Neuronal stem cell (in vitro differentiated cells): ENCODE data around the gene SURF2.
"Not testable (repeated sequence)": the region's sequence is repeated elsewhere in the genome, so short reads cannot be mapped to it uniquely, and the experiment has no call there.

Experiments
- DNase-seq: peaks from one replicate; pipeline ENCODE4 v3.0.0-alpha.2; 2013; ENCODE audit warnings: low spot score
- H2AFZ ChIP-seq: one replicate; pipeline ENCODE4 v1.6.1; 2013; ENCODE audit warnings: mild to moderate bottlenecking, low read length, inconsistent platforms
- H2AK5ac ChIP-seq: 2 replicates; pipeline ENCODE4 v1.6.1; 2013; ENCODE audit warnings: low read depth, mild to moderate bottlenecking, inconsistent platforms, low read length, moderate library complexity, mixed read lengths
- H2BK120ac ChIP-seq: 2 replicates; pipeline ENCODE4 v1.6.1; 2013; ENCODE audit warnings: low read depth, mild to moderate bottlenecking, inconsistent platforms, low read length, moderate library complexity, mixed read lengths
- H2BK12ac ChIP-seq: one replicate; pipeline ENCODE4 v1.6.1; 2013; ENCODE audit warnings: low read length, inconsistent platforms
- H2BK15ac ChIP-seq: 2 replicates; pipeline ENCODE4 v1.6.1; 2013; ENCODE audit warnings: mild to moderate bottlenecking, low read length, inconsistent platforms, mixed read lengths
- H2BK5ac ChIP-seq: one replicate; pipeline ENCODE4 v1.6.1; 2013; ENCODE audit warnings: inconsistent platforms, mild to moderate bottlenecking, low read length, moderate library complexity
- H3K14ac ChIP-seq: one replicate; pipeline ENCODE4 v1.6.1; 2013; ENCODE audit warnings: low read length, inconsistent platforms
- H3K18ac ChIP-seq: 2 replicates; pipeline ENCODE4 v1.6.1; 2013; ENCODE audit warnings: low read length, inconsistent platforms
- H3K23ac ChIP-seq: 2 replicates; pipeline ENCODE4 v1.6.1; 2013; ENCODE audit warnings: low read depth, mild to moderate bottlenecking, mixed read lengths, low read length, inconsistent platforms; ENCODE audit not compliant: poor library complexity
- H3K27ac ChIP-seq: replicated peaks from 3 replicates; pipeline ENCODE4 v1.5.1; 2013; ENCODE audit warnings: low read length, inconsistent platforms
- H3K27me3 ChIP-seq, 3 experiments: 2 replicates each; pipeline ENCODE4 v1.6.1; 2013; ENCODE audit warnings: low read length in 3 of 3, mild to moderate bottlenecking in 2 of 3, inconsistent platforms in 1 of 3, low read depth in 1 of 3, mixed read lengths in 1 of 3, moderate library complexity in 1 of 3; ENCODE audit not compliant: control insufficient read depth in 3 of 3, insufficient read depth in 3 of 3
- H3K36me3 ChIP-seq, 2 donors: replicated peaks in 1 of 2; 2 replicates each; pipeline ENCODE4 v1.6.1; 2013; ENCODE audit warnings: low read length in 2 of 2; ENCODE audit not compliant: control insufficient read depth in 2 of 2, insufficient read depth in 2 of 2
- H3K4ac ChIP-seq: 2 replicates; pipeline ENCODE4 v1.6.1; 2013; ENCODE audit warnings: inconsistent platforms, mild to moderate bottlenecking, low read length, moderate library complexity
- H3K4me1 ChIP-seq, 2 donors: 1 replicate in 1 of 2; 2 replicates in 1 of 2; pipeline ENCODE4 v1.6.1; 2013; ENCODE audit warnings: low read length in 2 of 2, low read depth in 1 of 2; ENCODE audit not compliant: control insufficient read depth in 2 of 2, insufficient read depth in 1 of 2
- H3K4me2 ChIP-seq: one replicate; pipeline ENCODE4 v1.6.1; 2013; ENCODE audit warnings: mild to moderate bottlenecking, low read length, inconsistent platforms; ENCODE audit not compliant: insufficient read depth, poor library complexity, severe bottlenecking
- H3K4me3 ChIP-seq, 2 donors: 2 replicates each; pipeline ENCODE4 v1.5.1; 2013; ENCODE audit warnings: low read length in 2 of 2, mild to moderate bottlenecking in 2 of 2, inconsistent platforms in 1 of 2, moderate library complexity in 1 of 2
- H3K79me1 ChIP-seq: one replicate; pipeline ENCODE4 v1.6.1; 2013; ENCODE audit warnings: low read depth, mild to moderate bottlenecking, inconsistent platforms, low read length, moderate library complexity
- H3K9ac ChIP-seq: one replicate; pipeline ENCODE4 v1.6.1; 2013; ENCODE audit warnings: mild to moderate bottlenecking, low read depth, low read length, inconsistent platforms; ENCODE audit not compliant: poor library complexity
- H3K9me3 ChIP-seq, 2 donors: replicated peaks in 1 of 2; 2 replicates each; pipeline versions ENCODE3 to v1.6.1; 2013; ENCODE audit warnings: low read length in 2 of 2, mild to moderate bottlenecking in 2 of 2, inconsistent platforms in 1 of 2, low read depth in 1 of 2, mixed read lengths in 1 of 2, moderate library complexity in 1 of 2; ENCODE audit not compliant: control insufficient read depth in 2 of 2, insufficient read depth in 1 of 2
- H4K8ac ChIP-seq: one replicate; pipeline ENCODE4 v1.6.1; 2013; ENCODE audit warnings: low read depth, mild to moderate bottlenecking, inconsistent platforms, low read length, moderate library complexity
- H4K91ac ChIP-seq: one replicate; pipeline ENCODE4 v1.6.1; 2013; ENCODE audit warnings: low read length, low read depth, mild to moderate bottlenecking, inconsistent platforms; ENCODE audit not compliant: poor library complexity
- WGBS, 2 donors: extraction: QIAGEN DNeasy Blood & Tissue Kit; methylation state at CpG; one replicate each; pipeline ENCODE4 v1.1.7; 2013; ENCODE audit warnings: missing lambda C conversion rate in 2 of 2, mixed read lengths in 1 of 2; ENCODE audit not compliant: insufficient read length in 2 of 2, insufficient replicate concordance in 1 of 2; ENCODE audit errors: extremely low coverage in 2 of 2; 5-methylcytosine and 5-hydroxymethylcytosine counted together

SURF2 gene

DNA sequence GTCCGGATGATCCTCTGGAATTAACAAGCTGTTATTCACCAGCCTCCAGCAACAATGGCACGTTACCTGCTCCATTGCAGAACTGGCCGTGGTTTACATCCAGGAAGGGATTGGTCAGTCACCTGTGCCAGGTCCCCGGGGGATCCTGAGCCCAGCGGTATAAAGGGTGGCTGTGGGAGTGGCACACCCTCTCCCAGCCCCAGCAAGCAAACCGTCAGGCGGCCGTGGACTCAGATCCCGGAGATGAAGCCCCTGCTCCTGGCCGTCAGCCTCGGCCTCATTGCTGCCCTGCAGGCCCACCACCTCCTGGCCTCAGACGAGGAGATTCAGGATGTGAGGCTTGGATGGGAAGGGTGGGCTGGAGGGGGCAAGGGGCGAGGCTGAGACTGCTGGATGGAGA, 38.8 kb upstream of the SURF2 start:
- H3K27me3 ChIP-seq, H2BK120ac ChIP-seq, H4K8ac ChIP-seq, H2AK5ac ChIP-seq, H2BK15ac ChIP-seq, DNase-seq, H2AFZ ChIP-seq, H3K14ac ChIP-seq, H2BK5ac ChIP-seq, H3K79me1 ChIP-seq, H3K4me1 ChIP-seq, H3K23ac ChIP-seq, H3K9me3 ChIP-seq, H2BK12ac ChIP-seq, H3K4ac ChIP-seq, H4K91ac ChIP-seq, H3K18ac ChIP-seq, H3K4me2 ChIP-seq, H3K36me3 ChIP-seq, H3K27ac ChIP-seq, H3K9ac ChIP-seq, H3K4me3 ChIP-seq: not testable (repeated sequence)
- no CpG with 5 or more reads among the region's 13 CpGs for WGBS, 2 donors

- H4K91ac ChIP-seq: no peak overlapping the region
- no peaks in the 10 kb centered on the region for H3K36me3 ChIP-seq
- no peak overlapping the region for H2BK120ac ChIP-seq
- H3K9me3 ChIP-seq: peaks cover 6 to 8% of the 10 kb centered on the region in 2 donors
- H3K4me1 ChIP-seq: no peaks in the 10 kb centered on the region
- no CpG with 5 or more reads among the region's 13 CpGs for WGBS, 2 donors
- DNase-seq: no peak
- no peak overlapping the region for H2BK12ac ChIP-seq
- no peak overlapping the region for H3K18ac ChIP-seq
- no peak overlapping the region for H2BK15ac ChIP-seq
- H3K79me1 ChIP-seq: no peaks in the 10 kb centered on the region
- H3K14ac ChIP-seq: no peak overlapping the region
- no peak overlapping the region for H2AFZ ChIP-seq
- H2AK5ac ChIP-seq: no peak overlapping the region
- H3K4me3 ChIP-seq: no peak overlapping the region
- no peak overlapping the region for H3K23ac ChIP-seq
- no peak overlapping the region for H3K4ac ChIP-seq
- no peak overlapping the region for H3K27ac ChIP-seq
- H3K9ac ChIP-seq: no peak overlapping the region
- H2BK5ac ChIP-seq: no peak overlapping the region
- no peaks in the 10 kb centered on the region for H3K27me3 ChIP-seq
- H3K4me2 ChIP-seq: no peak overlapping the region
- H4K8ac ChIP-seq: no peak overlapping the region
Observed at GRCh38 chr9:133320421-133320881, 35.9 kb upstream of the SURF2 start.

GRCh38 chr9:133321411-133321935, 34.9 kb upstream of the SURF2 start:
- Histone ChIP-seq H3K4me1 (no peaks in the 10 kb centered on the region), H2AK5ac (no peak overlapping the region), H3K9ac (no peak overlapping the region), H3K14ac (no peak overlapping the region), H3K4me3 (no peak overlapping the region), H4K91ac (no peak overlapping the region), H2BK120ac (no peak overlapping the region), H3K9me3 (peaks cover 6 to 8% of the 10 kb centered on the region in 2 donors), H2BK15ac (no peak overlapping the region), H3K4ac (no peak overlapping the region), H3K23ac (peak overlapping the region; percentile 25), H4K8ac (no peak overlapping the region), H3K18ac (no peak overlapping the region), H2BK12ac (no peak overlapping the region), H3K4me2 (no peak overlapping the region), H3K79me1 (no peaks in the 10 kb centered on the region), H2AFZ (no peak overlapping the region), H3K36me3 (no peaks in the 10 kb centered on the region), H2BK5ac (no peak overlapping the region), H3K27me3 (no peaks in the 10 kb centered on the region), H3K27ac (no peak overlapping the region)
- no CpG with 5 or more reads among the region's 13 CpGs for WGBS, 2 donors
- DNase-seq: no peak

DNA sequence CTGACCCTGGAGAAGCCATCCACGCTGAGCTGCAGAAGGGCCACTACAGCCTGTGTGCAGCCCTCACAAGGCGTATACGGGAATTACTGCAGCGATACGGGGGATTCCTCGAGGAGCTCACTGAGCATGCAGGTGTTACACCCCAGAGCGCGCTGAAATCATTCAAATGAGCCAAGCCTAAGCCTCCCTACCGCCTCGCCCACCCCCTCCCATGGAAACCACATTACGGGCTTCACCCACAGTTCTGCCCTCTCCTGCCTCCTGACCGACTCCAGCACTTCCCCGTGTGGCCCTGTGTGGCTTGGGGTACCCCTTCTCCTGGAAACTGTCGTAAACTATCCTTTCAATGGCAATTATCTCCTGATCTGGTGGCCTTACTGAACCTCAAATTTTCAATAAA, 33.6 kb upstream of the SURF2 start:
- no peak overlapping the region for H3K4me2 ChIP-seq
- DNase-seq: no peak
- H2BK15ac ChIP-seq: no peak overlapping the region
- peak overlapping the region; percentile 63 for H3K9ac ChIP-seq
- H3K9me3 ChIP-seq: peaks cover 6 to 8% of the 10 kb centered on the region in 2 donors
- H3K79me1 ChIP-seq: no peaks in the 10 kb centered on the region
- H3K18ac ChIP-seq: peak overlapping the region; percentile 57
- no peak overlapping the region for H2AFZ ChIP-seq
- no peaks in the 10 kb centered on the region for H3K27me3 ChIP-seq
- H3K27ac ChIP-seq: no peak overlapping the region
- no peak overlapping the region for H2BK5ac ChIP-seq
- peak overlapping the region in 1 of 2 donors; percentile 58 for H3K4me3 ChIP-seq
- WGBS, 2 donors: no CpG with 5 or more reads among the region's 14 CpGs
- H3K4me1 ChIP-seq: no peaks in the 10 kb centered on the region
- no peak overlapping the region for H3K23ac ChIP-seq
- no peak overlapping the region for H2BK12ac ChIP-seq
- no peak overlapping the region for H4K91ac ChIP-seq
- H3K14ac ChIP-seq: no peak overlapping the region
- H3K36me3 ChIP-seq: no peaks in the 10 kb centered on the region
- H2BK120ac ChIP-seq: no peak overlapping the region
- H2AK5ac ChIP-seq: peak overlapping the region; percentile 61
- no peak overlapping the region for H4K8ac ChIP-seq
- no peak overlapping the region for H3K4ac ChIP-seq
